Progenitor cell of endocrine pancreas (in vitro differentiated cells): ENCODE data around the gene L3MBTL1. TPM values are rescaled to one million over a fixed set of nuclear protein-coding genes. Genes with fewer than 3 reads are reported as not detected.

ENCODE experiments used
- DNase-seq: peaks from one replicate; pipeline ENCODE4 v3.0.0; 2021; ENCODE audit warnings: low spot score; ENCODE audit not compliant: unreplicated experiment
- H3K27ac Mint-ChIP-seq: 2 replicates; pipeline ENCODE4 v1.8.0; 2021; ENCODE audit warnings: mild to moderate bottlenecking, moderate library complexity, mixed read lengths
- H3K27me3 Mint-ChIP-seq: 2 replicates; pipeline ENCODE4 v1.8.0; 2021; ENCODE audit warnings: mixed read lengths
- H3K36me3 Mint-ChIP-seq: 2 replicates; pipeline ENCODE4 v1.8.0; 2022; ENCODE audit warnings: mixed read lengths; ENCODE audit not compliant: insufficient read depth
- H3K4me1 Mint-ChIP-seq: 2 replicates; pipeline ENCODE4 v1.8.0; 2021; ENCODE audit warnings: low read depth, mixed read lengths
- H3K4me3 Mint-ChIP-seq: 2 replicates; pipeline ENCODE4 v1.8.0; 2021; ENCODE audit warnings: low read depth, mild to moderate bottlenecking, moderate library complexity, mixed read lengths
- H3K9me3 Mint-ChIP-seq: 2 replicates; pipeline ENCODE4 v1.8.0; 2021; ENCODE audit warnings: low read depth, mixed read lengths
- total RNA-seq: library from RNA; stranded (reverse); gene quantifications from 2 replicates; pipeline ENCODE4 v1.2.1, GENCODE V29; 2021
- TF ChIP-seq, protein P1 (sequence below): fragments of 200-600 bp; sonication (generic); IDR thresholded peaks from one replicate; pipeline ENCODE4 v1.5.0; 2021; ENCODE audit warnings: antibody characterized with exemption, mild to moderate bottlenecking; ENCODE audit not compliant: unreplicated experiment

Gene L3MBTL1
- total RNA-seq, 1 donor from 2014 or later = 45.7 TPM

GRCh38 chr20:43528258-43528875 lies 20.9 kb downstream of the L3MBTL1 start:
- peak overlapping the region; percentile 10 for H3K27ac Mint-ChIP-seq
- no peak overlapping the region for H3K4me3 Mint-ChIP-seq
- DNase-seq = no peak
- H3K4me1 Mint-ChIP-seq = no peaks in the 10 kb centered on the region
- H3K27me3 Mint-ChIP-seq = no peaks in the 10 kb centered on the region
- H3K9me3 Mint-ChIP-seq = no peaks in the 10 kb centered on the region
- peaks cover 1% of the 10 kb centered on the region for H3K36me3 Mint-ChIP-seq
- TF ChIP-seq, protein P1, sequence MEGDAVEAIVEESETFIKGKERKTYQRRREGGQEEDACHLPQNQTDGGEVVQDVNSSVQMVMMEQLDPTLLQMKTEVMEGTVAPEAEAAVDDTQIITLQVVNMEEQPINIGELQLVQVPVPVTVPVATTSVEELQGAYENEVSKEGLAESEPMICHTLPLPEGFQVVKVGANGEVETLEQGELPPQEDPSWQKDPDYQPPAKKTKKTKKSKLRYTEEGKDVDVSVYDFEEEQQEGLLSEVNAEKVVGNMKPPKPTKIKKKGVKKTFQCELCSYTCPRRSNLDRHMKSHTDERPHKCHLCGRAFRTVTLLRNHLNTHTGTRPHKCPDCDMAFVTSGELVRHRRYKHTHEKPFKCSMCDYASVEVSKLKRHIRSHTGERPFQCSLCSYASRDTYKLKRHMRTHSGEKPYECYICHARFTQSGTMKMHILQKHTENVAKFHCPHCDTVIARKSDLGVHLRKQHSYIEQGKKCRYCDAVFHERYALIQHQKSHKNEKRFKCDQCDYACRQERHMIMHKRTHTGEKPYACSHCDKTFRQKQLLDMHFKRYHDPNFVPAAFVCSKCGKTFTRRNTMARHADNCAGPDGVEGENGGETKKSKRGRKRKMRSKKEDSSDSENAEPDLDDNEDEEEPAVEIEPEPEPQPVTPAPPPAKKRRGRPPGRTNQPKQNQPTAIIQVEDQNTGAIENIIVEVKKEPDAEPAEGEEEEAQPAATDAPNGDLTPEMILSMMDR = no peak

DNA sequence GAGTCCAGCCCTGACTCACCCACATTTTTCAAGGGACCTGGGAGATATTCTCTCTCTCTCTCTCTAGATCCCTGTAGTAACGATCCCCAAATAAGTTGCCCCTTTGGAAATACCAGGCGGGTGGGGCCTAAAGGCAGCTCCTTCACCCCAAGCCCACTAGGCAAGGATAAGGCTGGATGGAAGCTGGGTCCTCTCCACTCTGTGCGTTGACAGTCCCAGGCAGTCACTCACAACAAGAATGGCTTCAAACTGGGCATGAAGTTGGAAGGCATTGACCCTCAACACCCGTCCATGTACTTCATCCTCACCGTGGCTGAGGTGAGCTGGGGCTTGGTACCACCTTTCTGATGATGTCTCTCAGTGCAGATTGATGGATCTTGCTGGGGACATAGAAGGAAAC lies 21.6 kb downstream of the L3MBTL1 start:
- TF ChIP-seq, protein P1 = no peak
- Mint-ChIP-seq H3K4me1 (no peaks in the 10 kb centered on the region), H3K36me3 (peaks cover 1% of the 10 kb centered on the region), H3K27ac (no peak overlapping the region), H3K4me3 (no peak overlapping the region), H3K27me3 (no peaks in the 10 kb centered on the region), H3K9me3 (no peaks in the 10 kb centered on the region)
- DNase-seq = no peak

- H3K27ac Mint-ChIP-seq = no peak overlapping the region
- no peaks in the 10 kb centered on the region for H3K36me3 Mint-ChIP-seq
- H3K4me1 Mint-ChIP-seq = no peaks in the 10 kb centered on the region
- TF ChIP-seq, protein P1 = no peak
- no peak overlapping the region for H3K4me3 Mint-ChIP-seq
- DNase-seq = no peak
- no peaks in the 10 kb centered on the region for H3K9me3 Mint-ChIP-seq
- no peaks in the 10 kb centered on the region for H3K27me3 Mint-ChIP-seq
Observed at GRCh38 chr20:43529457-43530153, 22.1 kb downstream of the L3MBTL1 start.

GRCh38 chr20:43530321-43531090 lies 23.0 kb downstream of the L3MBTL1 start:
- peak overlapping the region; percentile 41 for H3K27ac Mint-ChIP-seq
- TF ChIP-seq, protein P1 = no peak
- no peaks in the 10 kb centered on the region for H3K4me1 Mint-ChIP-seq

GRCh38 chr20:43531091-43531443 lies 23.6 kb downstream of the L3MBTL1 start:
- no peak overlapping the region for H3K27ac Mint-ChIP-seq

More at GRCh38 chr20:43530321-43531090, 23.0 kb downstream of the L3MBTL1 start:
- H3K4me3 Mint-ChIP-seq = no peak overlapping the region
- H3K9me3 Mint-ChIP-seq = no peaks in the 10 kb centered on the region
- DNase-seq = no peak
- no peaks in the 10 kb centered on the region for H3K36me3 Mint-ChIP-seq
- H3K27me3 Mint-ChIP-seq = no peaks in the 10 kb centered on the region

More at GRCh38 chr20:43531091-43531443, 23.6 kb downstream of the L3MBTL1 start:
- Mint-ChIP-seq H3K9me3 (no peaks in the 10 kb centered on the region), H3K4me3 (no peak overlapping the region), H3K4me1 (no peaks in the 10 kb centered on the region), H3K27me3 (no peaks in the 10 kb centered on the region), H3K36me3 (no peaks in the 10 kb centered on the region)
- DNase-seq = no peak
- TF ChIP-seq, protein P1 = no peak
